A549 (cell line): ENCODE measurements around the gene BTC. TPM values are rescaled to one million over a fixed set of nuclear protein-coding genes. Genes with fewer than 3 reads are reported as not detected.
A peak's percentile ranks its signal among the peaks of the same experiment; 100 is the strongest.
"Not testable (repeated sequence)": the region's sequence is repeated elsewhere in the genome, so short reads cannot be mapped to it uniquely, and the experiment has no call there.

Experiments used
- ATAC-seq, 2 experiments: fragments of 200-7000 bp in 1 of 2; fragments of >200 bp in 1 of 2; cut with Nextera tagmentation in 1 of 2; cut with Tn5 transposase in 1 of 2; 3 replicates each; pipeline versions ENCODE4 v1.8.0 to v1.9.1; 2018 to 2020; ENCODE audit warnings: mild to moderate bottlenecking in 1 of 2, moderate library complexity in 1 of 2
- CTCF ChIA-PET: fragments of 300-600 bp; sonication (Branson Sonifier 250); formaldehyde crosslinking; extraction: SDS; loops from one replicate; lab custom pipeline; 2021; ENCODE audit warnings: antibody characterized with exemption, inconsistent platforms; lab: Yijun Ruan, JAX
- POLR2A ChIA-PET: fragments of 350-600 bp; formaldehyde crosslinking; extraction: SDS; loops from one replicate; lab custom pipeline; 2021; ENCODE audit warnings: antibody characterized with exemption, inconsistent platforms; lab: Yijun Ruan, JAX
- DNase-seq, 2 experiments: peaks; one replicate each; pipeline versions ENCODE4 v3.0.0 to v3.0.0-alpha.2; 2011 to 2016; ENCODE audit warnings: low read depth in 1 of 2, low spot score in 1 of 2
- FAIRE-seq: peaks from 2 replicates; lab custom pipeline; 2011; peaks lifted over from hg19 to GRCh38; lab: Jason Lieb, UNC
- H3K27ac ChIP-seq, 2 experiments: fragments of >200 bp; sonication (Bioruptor Twin); formaldehyde crosslinking; 3 replicates each; pipeline ENCODE4 v1.5.1; 2016 to 2017
- H3K4me1 ChIP-seq: fragments of >200 bp; sonication (Bioruptor Twin); formaldehyde crosslinking; 3 replicates; pipeline ENCODE4 v1.6.1; 2016
- H3K4me2 ChIP-seq: fragments of >200 bp; sonication (Bioruptor Twin); formaldehyde crosslinking; 3 replicates; pipeline ENCODE4 v1.6.1; 2016
- H3K4me3 ChIP-seq: fragments of >200 bp; sonication (Bioruptor Twin); formaldehyde crosslinking; 3 replicates; pipeline ENCODE4 v1.5.1; 2016
- H3K9me3 ChIP-seq: fragments of >200 bp; sonication (Bioruptor Twin); formaldehyde crosslinking; 3 replicates; pipeline ENCODE4 v1.6.1; 2016
- CEBPB ChIP-seq, 2 experiments: fragments of >200 bp in 1 of 2; sonication (Bioruptor Twin) in 1 of 2; formaldehyde crosslinking in 1 of 2; IDR thresholded peaks; 2 replicates each; pipeline ENCODE4 v1.6.1; 2012 to 2016
- CHD4 ChIP-seq: fragments of 200-600 bp; sonication (generic); IDR thresholded peaks from 2 replicates; pipeline ENCODE4 v1.6.1; 2016; ENCODE audit warnings: antibody characterized with exemption, mild to moderate bottlenecking, borderline replicate concordance
- EHF ChIP-seq: fragments of 250-450 bp; sonication (Bioruptor Pico); IDR thresholded peaks from 2 replicates; pipeline ENCODE4 v1.5.0; 2020; ENCODE audit warnings: mild to moderate bottlenecking
- EP300 ChIP-seq, 2 experiments: fragments of >200 bp; sonication (Bioruptor Twin); formaldehyde crosslinking; IDR thresholded peaks; 2 replicates in 1 of 2; 3 replicates in 1 of 2; pipeline ENCODE4 v1.6.1; 2016 to 2017
- ESRRA ChIP-seq: fragments of 150-350 bp; IDR thresholded peaks from 2 replicates; pipeline ENCODE4 v1.6.1; 2014; ENCODE audit warnings: mild to moderate bottlenecking, low read length, borderline replicate concordance
- FOSL2 ChIP-seq, 2 experiments: fragments of 450-650 bp in 1 of 2; fragments of >200 bp in 1 of 2; sonication (Bioruptor Twin) in 1 of 2; formaldehyde crosslinking; IDR thresholded peaks; 2 replicates each; pipeline versions ENCODE4 v1.5.0 to v1.6.1; 2016 to 2020; ENCODE audit warnings: mild to moderate bottlenecking in 1 of 2, moderate library complexity in 1 of 2
- HES2 ChIP-seq: fragments of >200 bp; sonication (Bioruptor Twin); formaldehyde crosslinking; IDR thresholded peaks from 2 replicates; pipeline ENCODE4 v1.6.1; 2016
- HOXB5 ChIP-seq: fragments of 250-450 bp; sonication (Bioruptor Pico); IDR thresholded peaks from 2 replicates; pipeline ENCODE4 v1.5.0; 2020; ENCODE audit warnings: mild to moderate bottlenecking, moderate library complexity
- KDM5A ChIP-seq: fragments of 200-600 bp; sonication (generic); IDR thresholded peaks from 2 replicates; pipeline ENCODE4 v1.6.1; 2016; ENCODE audit warnings: antibody characterized with exemption, mild to moderate bottlenecking
- MAFK ChIP-seq: fragments of 450-650 bp; IDR thresholded peaks from 2 replicates; pipeline ENCODE4 v1.6.1; 2014; ENCODE audit not compliant: partially characterized antibody
- MAX ChIP-seq: IDR thresholded peaks from 2 replicates; pipeline ENCODE4 v1.6.1; 2012
- MYC ChIP-seq: IDR thresholded peaks from 2 replicates; pipeline ENCODE4 v1.6.1; 2012; ENCODE audit warnings: mild to moderate bottlenecking, inconsistent platforms, low read length, improper control_type of control experiment, borderline replicate concordance
- NFE2L2 ChIP-seq: fragments of 150-350 bp; conservative IDR thresholded peaks from 2 replicates; pipeline ENCODE4 v1.6.1; 2014; ENCODE audit warnings: low read length
- NPAS2 ChIP-seq: fragments of 250-450 bp; sonication (Bioruptor Pico); IDR thresholded peaks from 2 replicates; pipeline ENCODE4 v1.8.0; 2022; ENCODE audit warnings: mild to moderate bottlenecking, moderate library complexity, borderline replicate concordance
- PHF8 ChIP-seq: fragments of 200-600 bp; sonication (generic); IDR thresholded peaks from 2 replicates; pipeline ENCODE4 v1.6.1; 2016; ENCODE audit warnings: low read depth, mild to moderate bottlenecking, antibody characterized with exemption, moderate library complexity, borderline replicate concordance
- POLR2A ChIP-seq: IDR thresholded peaks from 2 replicates; pipeline ENCODE4 v1.6.1; 2012; ENCODE audit warnings: mild to moderate bottlenecking, low read length
- RAD21 ChIP-seq, 2 experiments: fragments of >200 bp in 1 of 2; sonication (Bioruptor Twin) in 1 of 2; formaldehyde crosslinking in 1 of 2; IDR thresholded peaks in 1 of 2; conservative IDR thresholded peaks in 1 of 2; 2 replicates in 1 of 2; 3 replicates in 1 of 2; pipeline ENCODE4 v1.6.1; 2012 to 2018; ENCODE audit warnings: inconsistent platforms in 1 of 2
- SMC3 ChIP-seq: fragments of >200 bp; sonication (Bioruptor Twin); formaldehyde crosslinking; IDR thresholded peaks from 3 replicates; pipeline ENCODE4 v1.6.1; 2018; ENCODE audit warnings: inconsistent platforms
- SREBF2 ChIP-seq: fragments of 450-650 bp; IDR thresholded peaks from 2 replicates; pipeline ENCODE4 v1.6.1; 2014; ENCODE audit warnings: mild to moderate bottlenecking, moderate library complexity
- ZC3H11A ChIP-seq: fragments of 450-650 bp; IDR thresholded peaks from 2 replicates; pipeline ENCODE4 v1.6.1; 2014; ENCODE audit warnings: antibody characterized with exemption, mild to moderate bottlenecking
- ZNF302 ChIP-seq: fragments of 250-450 bp; sonication (Bioruptor Pico); IDR thresholded peaks from 2 replicates; pipeline ENCODE4 v1.9.0; 2021; ENCODE audit warnings: inconsistent platforms, mild to moderate bottlenecking, moderate library complexity
- WGBS: methylation state at CpG from one replicate; pipeline ENCODE4 v1.1.6; 2017; ENCODE audit errors: missing lambda C conversion rate; 5-methylcytosine and 5-hydroxymethylcytosine counted together
- polyA plus RNA-seq, 4 experiments: library from polyadenylated mRNA; depleted of rRNA in 3 of 4; stranded (reverse); fragments of >200 nt; fragmentation: RNase III in 1 of 4; extraction: RNeasy Plus Mini Kit Qiagen cat#74134 plus additional on column Dnase treatment in 1 of 4; gene quantifications; 2 replicates in 3 of 4; 3 replicates in 1 of 4; pipeline ENCODE4 v1.2.3, GENCODE V29; 2011 to 2017

Gene BTC
- polyA plus RNA-seq, 2 of the 4 experiments (the other 2 are of a cell fraction), result 1.6 to 6.0 TPM

GRCh38 chr4:74821541-74821940 is 27.2 kb upstream of the BTC start:
- H3K4me1 ChIP-seq, result no peaks in the 10 kb centered on the region
- CTCF ChIA-PET, result no interaction called here
- ATAC-seq, result no peak
- H3K4me3 ChIP-seq, result no peak overlapping the region
- no peak overlapping the region for H3K27ac ChIP-seq
- POLR2A ChIA-PET, result no interaction called here
- H3K4me2 ChIP-seq, result no peak overlapping the region
- no peak for TF ChIP-seq SMC3
- no peak for TF ChIP-seq EP300 (IDR thresholded peaks at IDR 0.05)
- H3K9me3 ChIP-seq, result no peaks in the 10 kb centered on the region
- no peak for DNase-seq
- no peak for FAIRE-seq

GRCh38 chr4:74814052-74814451 is 19.7 kb upstream of the BTC start:
- TF ChIP-seq MAFK (peak; percentile 74), HES2 (no peak)
- DNase-seq (no peak), FAIRE-seq (no peak), ATAC-seq (no peak)
- no peak overlapping the region for H3K27ac ChIP-seq
- ChIA-PET POLR2A (no interaction called here), CTCF (no interaction called here)
- H3K9me3 ChIP-seq, result no peaks in the 10 kb centered on the region
- no peak overlapping the region for H3K4me2 ChIP-seq
- H3K4me3 ChIP-seq, result no peak overlapping the region
- no peaks in the 10 kb centered on the region for H3K4me1 ChIP-seq

GRCh38 chr4:74812056-74812455 is 17.7 kb upstream of the BTC start:
- ATAC-seq, CTCF ChIA-PET: not testable (repeated sequence)
- TF ChIP-seq ZC3H11A, result peak; percentile 32; the same call in 1 of the 2 replicates
- TF ChIP-seq, all 56 proteins: peak for 1; not testable (repeated sequence) for 55
- DNase-seq, FAIRE-seq, POLR2A ChIA-PET, H3K4me3 ChIP-seq, H3K27ac ChIP-seq, H3K4me1 ChIP-seq, H3K4me2 ChIP-seq, H3K9me3 ChIP-seq: not testable (repeated sequence)
- WGBS, result 25% methylated on average over 3 of the region's 3 CpGs

- 34% methylated on average over 2 of the region's 2 CpGs for WGBS
- CTCF ChIA-PET, result interaction anchor here (1.1 to 2.2 kb wide), 2 partner anchors 11 to 33 kb away, joined by 3 to 8 read pairs; partner anchors contain the start of gene BTC
- no peak overlapping the region for H3K4me3 ChIP-seq
- POLR2A ChIA-PET, result no interaction called here
- 0 out of 3 replicates have a peak overlapping the region, but pooled peaks have one; percentile 29 for H3K4me2 ChIP-seq
- TF ChIP-seq NPAS2 (CRISPR knock-in tag) (no peak), CEBPB (IDR thresholded peaks at IDR 0.05) (no peak), MYC (no peak), HOXB5 (CRISPR knock-in tag) (no peak), ESRRA (no peak), KDM5A (no peak), PHF8 (no peak), POLR2A (no peak), FOSL2 (IDR thresholded peaks at IDR 0.05) (no peak), FOSL2 (CRISPR knock-in tag; IDR thresholded peaks at IDR 0.05) (peak; percentile 27; the same call in 1 of the 2 replicates), CHD4 (no peak), SMC3 (no peak), EP300 (IDR thresholded peaks at IDR 0.05) (no peak), MAX (no peak), ZNF302 (CRISPR knock-in tag) (no peak), RAD21 (conservative IDR thresholded peaks at IDR 0.05 in 1 of 2, IDR thresholded peaks at IDR 0.05 in 1 of 2) (peak; percentile 28 to 38; a peak in 4 of 5 replicates), NFE2L2 (no peak), SREBF2 (no peak), EHF (CRISPR knock-in tag) (no peak)
- TF ChIP-seq, all 56 proteins: peak for 2
- Histone ChIP-seq H3K9me3 (no peaks in the 10 kb centered on the region), H3K4me1 (no peaks in the 10 kb centered on the region), H3K27ac (peak overlapping the region in 1 of 2 experiments; percentile 6; a peak in 1 of 6 replicates)
- ATAC-seq (peak; percentile 76 to 84), DNase-seq (peak; percentile 3 to 64), FAIRE-seq (no peak)
Observed at GRCh38 chr4:74805601-74806000, 11.3 kb upstream of the BTC start.
